Activated CD8-positive, alpha-beta memory T cell treated with anti-CD3 and anti-CD28 coated beads, Interleukin-2, amount 50 U/mL, for 24 hours (primary cell): ENCODE results near the gene KCNS3.

Experiments used
- DNase-seq: peaks from one replicate; pipeline ENCODE4 v3.0.0-alpha.2; 2020; ENCODE audit errors: extremely low read depth

The KCNS3 gene

DNA sequence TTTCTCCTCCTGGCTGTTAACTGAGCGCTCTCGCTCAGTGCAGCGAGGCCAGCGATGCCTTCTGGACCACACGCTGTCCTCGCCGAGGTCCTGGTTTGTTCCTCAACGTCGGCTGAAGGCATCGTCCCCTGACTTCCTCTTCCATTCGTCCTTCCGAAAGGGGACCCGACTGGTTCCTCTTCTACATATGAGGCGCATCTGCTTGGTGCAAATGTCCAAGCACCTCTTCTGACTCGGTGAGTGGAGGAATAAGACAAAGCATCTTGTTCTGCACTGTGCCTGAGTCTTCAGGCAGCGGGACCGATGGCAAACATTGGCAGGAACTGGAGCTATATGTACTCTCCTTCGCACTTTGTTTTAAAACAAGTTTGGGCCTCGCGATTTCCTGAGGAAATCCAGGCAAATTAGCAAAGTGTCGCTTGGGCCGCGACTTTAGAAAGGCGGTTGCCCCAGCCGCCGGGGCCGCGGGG is 621 bp upstream of the KCNS3 start:
- DNase-seq, result no peak

DNA sequence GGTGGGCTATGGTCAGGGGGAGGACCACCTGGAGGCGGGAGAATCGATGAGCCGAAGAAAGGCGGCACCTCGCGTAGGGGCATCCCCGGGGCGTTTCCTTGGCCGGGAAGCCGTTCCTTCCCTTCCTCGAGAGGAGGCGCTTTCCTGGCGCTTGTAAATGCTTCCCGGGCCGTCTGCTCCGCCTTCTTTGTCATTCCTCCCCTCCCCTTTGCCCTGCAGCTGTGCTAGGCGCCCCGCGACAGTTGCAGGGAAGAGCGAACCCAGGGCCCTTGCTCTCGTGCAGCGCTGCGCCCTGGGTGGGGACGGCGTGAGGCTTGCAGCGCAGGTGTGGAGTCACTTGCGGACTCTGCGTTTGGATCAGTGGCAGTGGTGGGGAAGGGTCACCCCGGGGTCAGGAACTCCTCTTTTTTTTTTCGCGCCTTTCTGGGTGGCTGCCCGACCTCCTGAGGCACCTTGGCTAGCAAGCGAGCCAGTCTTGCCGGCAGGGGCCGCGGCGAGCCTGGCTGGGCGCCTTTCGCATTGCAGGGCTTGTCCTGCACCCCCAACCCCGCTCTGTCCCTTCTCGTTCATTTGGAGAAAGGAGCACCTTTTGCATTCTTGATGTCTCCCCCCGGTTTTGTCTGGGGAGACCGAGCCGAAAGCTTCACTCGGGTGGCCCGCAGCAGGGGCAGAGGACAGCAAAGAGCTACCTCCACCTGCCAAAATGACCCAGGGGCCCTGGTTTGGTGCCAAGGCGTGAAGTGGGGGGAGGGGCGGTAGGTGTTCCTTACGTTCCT is 858 bp downstream of the KCNS3 start:
- DNase-seq, result no peak

GRCh38 chr2:17879913-17880274 is 1.4 kb downstream of the KCNS3 start:
- DNase-seq, result no peak

DNA sequence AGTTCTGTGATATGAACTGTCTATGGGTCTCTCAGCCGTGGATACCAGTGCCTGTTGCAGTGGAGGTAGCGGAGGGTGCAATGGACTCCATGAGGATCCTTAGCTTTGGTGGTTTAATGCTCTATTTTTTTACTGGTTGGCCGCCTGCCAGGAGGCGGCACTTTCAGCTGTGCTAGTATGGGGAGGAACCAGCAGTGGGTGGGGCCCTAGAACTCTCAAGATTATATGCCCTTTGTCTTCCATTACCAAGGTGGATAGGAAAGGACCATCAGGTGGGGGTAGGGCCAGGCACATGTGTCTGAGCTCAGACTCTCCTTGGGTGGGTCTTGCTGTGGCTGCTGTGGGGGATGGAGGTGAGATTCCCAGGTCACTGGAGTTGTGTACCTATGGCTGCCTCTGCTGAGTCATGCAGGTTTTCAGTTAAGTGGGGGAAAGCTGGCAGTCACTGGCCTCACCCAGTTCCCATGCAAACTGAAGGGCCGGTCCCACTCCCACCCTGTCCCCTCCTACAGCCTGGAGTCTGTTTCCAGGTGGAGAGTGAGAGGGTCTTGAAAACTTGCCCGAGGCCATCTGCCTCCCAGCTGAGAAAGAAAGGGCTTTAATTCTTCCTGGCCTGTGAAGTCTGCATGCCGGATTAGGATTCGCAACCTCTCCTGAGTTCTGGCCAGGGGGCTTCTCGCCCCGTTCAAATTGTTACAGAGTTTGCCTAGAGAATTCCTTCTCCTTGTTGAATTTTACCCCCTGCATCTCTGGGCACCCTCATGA is 14.5 kb downstream of the KCNS3 start:
- DNase-seq, result no peak

DNA sequence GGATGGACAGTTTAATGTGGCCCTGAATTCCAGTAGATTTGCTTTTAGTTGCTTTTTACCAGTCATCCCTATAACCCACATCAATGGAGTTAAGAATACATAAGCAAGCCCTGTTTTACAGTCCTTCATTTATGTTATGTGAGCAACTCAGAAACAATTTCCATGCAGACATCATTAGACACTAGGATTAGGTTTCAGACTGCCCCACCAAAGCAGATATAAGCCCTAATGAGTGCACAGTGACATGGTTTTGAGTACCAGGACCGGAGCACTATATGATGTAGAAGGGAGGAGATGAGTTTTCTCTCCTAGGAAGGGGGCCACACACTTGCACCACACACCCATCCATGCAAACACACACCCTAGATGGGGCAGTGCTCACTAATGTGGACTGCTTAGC is 15.5 kb downstream of the KCNS3 start:
- DNase-seq, result no peak

GRCh38 chr2:17894556-17894955 is 16.1 kb downstream of the KCNS3 start:
- DNase-seq, result no peak

DNA sequence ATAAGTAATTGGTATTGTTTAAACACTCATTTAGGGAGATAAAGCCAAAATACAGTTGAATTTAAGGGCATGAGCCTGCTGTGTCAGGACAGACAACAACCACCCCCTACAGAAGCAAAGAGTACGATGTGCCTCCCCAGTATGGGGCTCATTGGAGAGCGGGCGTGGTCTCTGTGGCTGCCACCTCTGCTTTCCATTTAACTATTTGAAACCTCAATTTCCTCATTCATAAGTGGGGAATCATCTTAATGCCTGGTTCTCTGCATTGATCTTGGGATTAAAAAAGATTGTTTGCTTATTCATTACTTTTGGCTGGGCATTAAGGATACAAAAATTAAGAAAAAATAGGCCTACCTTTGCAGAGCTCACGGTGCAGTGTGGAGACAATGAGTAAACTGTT is 21.4 kb downstream of the KCNS3 start:
- DNase-seq, result no peak

GRCh38 chr2:17901246-17901645 is 22.8 kb downstream of the KCNS3 start:
- no peak for DNase-seq

DNA sequence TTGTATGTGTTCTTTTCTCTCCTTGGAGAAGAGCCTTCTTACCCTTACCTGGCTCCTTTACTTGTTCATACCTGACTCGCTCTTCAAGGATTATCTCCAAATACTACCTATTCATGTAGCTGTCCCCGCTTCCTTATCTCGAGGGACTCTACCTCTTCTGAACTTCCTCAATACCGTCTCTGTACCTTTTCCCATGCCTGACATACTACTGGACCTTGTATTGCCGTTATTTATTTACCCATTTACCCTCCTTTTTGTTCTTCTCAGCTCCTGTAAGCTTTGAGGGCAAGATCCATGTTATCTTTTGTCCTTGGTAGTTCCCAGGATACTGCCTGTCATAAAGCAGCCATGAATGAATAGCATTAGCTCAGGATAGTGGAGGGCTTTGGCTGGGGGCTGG is 32.5 kb downstream of the KCNS3 start:
- no peak for DNase-seq

GRCh38 chr2:17911491-17912260 is 33.2 kb downstream of the KCNS3 start:
- no peak for DNase-seq

DNA sequence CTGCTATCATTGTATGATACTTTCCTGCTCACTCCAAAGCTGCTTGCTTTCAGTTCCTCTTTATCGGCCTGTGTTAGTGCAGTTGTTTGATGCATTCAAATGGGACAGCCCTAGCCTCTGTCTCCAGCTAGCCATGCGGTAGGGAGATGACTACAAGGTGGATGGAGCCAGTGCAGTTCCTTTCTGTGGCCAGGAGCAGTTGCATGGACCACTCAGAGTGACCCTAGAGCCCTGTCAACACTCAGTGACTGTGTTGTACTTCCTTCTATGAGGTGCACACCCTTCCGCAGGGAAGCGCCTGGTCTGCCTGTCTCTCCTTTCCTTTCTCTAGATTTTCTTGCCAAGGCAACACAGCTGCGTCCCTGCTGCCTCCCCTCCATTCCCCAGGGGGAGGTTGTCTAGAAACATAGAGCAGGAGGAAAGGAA is 33.8 kb downstream of the KCNS3 start:
- DNase-seq, result no peak

GRCh38 chr2:17915099-17915498 is 36.6 kb downstream of the KCNS3 start:
- DNase-seq, result no peak

DNA sequence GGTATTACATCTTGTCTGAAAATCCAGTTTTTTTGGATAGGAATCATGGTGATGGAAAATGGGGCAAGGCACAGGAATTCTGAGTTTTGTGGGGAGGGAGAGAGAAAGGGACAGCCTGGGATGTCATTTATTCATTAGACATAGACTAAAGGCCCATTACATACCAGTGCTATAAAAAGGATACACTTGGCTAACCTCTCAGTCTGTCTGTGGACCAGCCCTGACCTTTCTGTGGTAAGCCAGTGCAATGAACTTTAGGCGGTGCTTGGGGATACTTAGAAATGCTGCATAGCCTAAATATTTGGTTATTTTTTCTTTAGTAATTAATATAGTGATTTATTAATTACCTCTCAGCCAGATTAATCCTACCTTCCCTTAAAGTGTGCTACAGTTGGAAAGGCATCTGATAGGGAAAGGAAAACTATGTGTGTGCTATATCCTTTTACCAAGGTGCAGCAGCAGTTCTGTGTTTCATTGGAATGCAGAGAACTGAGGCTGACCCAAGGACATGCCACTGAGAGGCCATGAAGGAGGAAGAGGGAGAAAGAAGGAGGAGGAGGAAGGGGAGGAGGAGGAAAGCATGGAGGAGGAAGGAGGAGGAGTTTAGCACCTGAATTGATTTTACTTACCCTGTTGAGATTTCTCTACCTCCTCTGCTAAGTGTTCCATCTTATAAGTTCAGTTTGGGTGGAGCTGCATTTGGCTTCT is 37.5 kb downstream of the KCNS3 start:
- no peak for DNase-seq

- no peak for DNase-seq
Observed at GRCh38 chr2:17916584-17916983, 38.1 kb downstream of the KCNS3 start.

- no peak for DNase-seq
Observed at GRCh38 chr2:17918789-17919188, 40.3 kb downstream of the KCNS3 start.

- no peak for DNase-seq
Observed at GRCh38 chr2:17930773-17931172, 52.3 kb downstream of the KCNS3 start.

GRCh38 chr2:17933256-17933655 is 54.8 kb downstream of the KCNS3 start:
- DNase-seq, result no peak

DNA sequence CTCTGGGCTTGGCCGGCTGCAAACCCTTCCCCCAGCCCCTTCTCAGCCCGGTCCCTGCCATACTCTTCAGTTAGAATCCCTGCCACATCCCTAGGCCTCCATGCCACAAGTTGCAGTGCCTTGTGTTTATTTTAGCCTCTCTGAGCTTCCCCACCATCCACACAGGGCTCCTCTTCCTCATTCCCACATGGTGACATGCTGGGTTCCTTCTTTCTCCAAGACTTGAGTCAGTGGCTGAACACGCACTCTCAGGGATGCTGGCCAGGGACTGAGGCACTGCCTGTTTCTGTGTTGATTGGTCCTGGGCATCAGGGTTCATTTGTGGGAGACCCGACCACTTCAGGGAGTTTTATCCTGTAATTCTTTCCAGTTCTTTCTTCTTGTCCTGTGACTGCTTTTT is 56.3 kb downstream of the KCNS3 start:
- DNase-seq, result no peak

- DNase-seq, result no peak
Observed at GRCh38 chr2:17935242-17935885, 56.9 kb downstream of the KCNS3 start.

DNA sequence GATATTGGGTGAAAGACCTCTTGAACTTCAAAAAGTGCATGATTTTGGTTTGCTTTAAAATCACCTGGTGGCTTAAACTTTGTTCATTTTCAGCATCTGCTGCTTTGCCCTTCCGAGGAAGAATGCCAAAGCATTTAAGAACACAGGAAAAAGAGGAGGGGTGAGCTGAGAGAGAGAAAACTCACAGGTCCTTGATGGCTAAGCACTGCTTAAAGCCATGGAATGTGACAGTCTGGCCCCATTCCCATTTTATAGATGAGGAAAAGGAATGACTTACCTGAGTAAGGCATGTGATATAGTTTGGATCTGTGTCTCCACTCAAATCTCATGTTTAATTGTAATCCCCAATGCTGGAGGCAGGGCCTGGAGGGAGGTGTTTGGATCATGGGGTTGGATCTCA is 58.1 kb downstream of the KCNS3 start:
- DNase-seq, result no peak

DNA sequence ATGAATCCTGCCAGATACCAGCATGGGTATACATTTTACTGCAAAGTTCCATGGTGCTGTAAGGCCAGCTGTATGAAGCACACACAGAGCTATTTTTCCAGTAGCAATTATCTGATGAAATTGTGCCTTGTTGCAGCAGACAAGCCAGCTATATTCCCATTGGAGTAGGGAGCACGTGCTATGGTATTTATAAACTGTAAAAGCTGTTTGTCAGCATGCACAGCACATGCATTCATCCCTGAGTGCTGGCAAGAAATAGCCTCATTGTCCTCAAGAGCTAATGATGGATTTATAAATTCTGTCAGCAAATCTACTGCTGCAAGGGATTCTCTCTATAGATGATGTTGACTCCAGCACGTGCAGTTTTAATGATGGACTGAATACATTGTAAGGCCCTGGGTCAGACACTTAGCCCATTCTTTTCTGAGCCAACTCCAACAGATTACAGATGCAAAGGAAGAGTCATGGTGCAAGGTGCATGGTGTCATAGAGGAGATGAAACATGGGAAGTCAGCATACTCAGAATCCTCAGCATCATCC is 61.7 kb downstream of the KCNS3 start:
- DNase-seq, result no peak
